Measurements from ENCODE around the gene BANF2.

- TF ChIP-seq CHD4 (IDR thresholded peaks at IDR 0.05) (no peak), SUZ12 (IDR thresholded peaks at IDR 0.05; ENCODE audit: unreplicated experiment) (no peak), ATF3 (IDR thresholded peaks at IDR 0.05; ENCODE audit: borderline replicate concordance, extremely low read depth, low read depth, low read length) (no peak), NFYB (IDR thresholded peaks at IDR 0.05; ENCODE audit: insufficient read depth, low read depth, low read length) (no peak), FOS (IDR thresholded peaks at IDR 0.05; ENCODE audit: borderline replicate concordance, extremely low read depth, insufficient read length) (no peak), KLF5 (IDR thresholded peaks at IDR 0.05; ENCODE audit: partially characterized antibody) (no peak), POLR2A (IDR thresholded peaks at IDR 0.05; ENCODE audit: low read depth, low read length) (no peak), POLR2AphosphoS5 (IDR thresholded peaks at IDR 0.05; ENCODE audit: low read length) (no peak), CHD1 (IDR thresholded peaks at IDR 0.05; ENCODE audit: low read depth, low read length) (no peak), JUND (IDR thresholded peaks at IDR 0.05; ENCODE audit: low read depth, low read length) (no peak)
- TF ChIP-seq, protein P1, sequence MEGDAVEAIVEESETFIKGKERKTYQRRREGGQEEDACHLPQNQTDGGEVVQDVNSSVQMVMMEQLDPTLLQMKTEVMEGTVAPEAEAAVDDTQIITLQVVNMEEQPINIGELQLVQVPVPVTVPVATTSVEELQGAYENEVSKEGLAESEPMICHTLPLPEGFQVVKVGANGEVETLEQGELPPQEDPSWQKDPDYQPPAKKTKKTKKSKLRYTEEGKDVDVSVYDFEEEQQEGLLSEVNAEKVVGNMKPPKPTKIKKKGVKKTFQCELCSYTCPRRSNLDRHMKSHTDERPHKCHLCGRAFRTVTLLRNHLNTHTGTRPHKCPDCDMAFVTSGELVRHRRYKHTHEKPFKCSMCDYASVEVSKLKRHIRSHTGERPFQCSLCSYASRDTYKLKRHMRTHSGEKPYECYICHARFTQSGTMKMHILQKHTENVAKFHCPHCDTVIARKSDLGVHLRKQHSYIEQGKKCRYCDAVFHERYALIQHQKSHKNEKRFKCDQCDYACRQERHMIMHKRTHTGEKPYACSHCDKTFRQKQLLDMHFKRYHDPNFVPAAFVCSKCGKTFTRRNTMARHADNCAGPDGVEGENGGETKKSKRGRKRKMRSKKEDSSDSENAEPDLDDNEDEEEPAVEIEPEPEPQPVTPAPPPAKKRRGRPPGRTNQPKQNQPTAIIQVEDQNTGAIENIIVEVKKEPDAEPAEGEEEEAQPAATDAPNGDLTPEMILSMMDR (IDR thresholded peaks at IDR 0.05 in 2 of 3, conservative IDR thresholded peaks at IDR 0.05 in 1 of 3; ENCODE audit: control insufficient read depth in 2 of 3, extremely low read depth in 1 of 3, insufficient read depth in 1 of 3, low read depth in 3 of 3, low read length in 3 of 3), result no peak
Measured at GRCh38 chr20:17783671-17784070, 83.9 kb downstream of the BANF2 start.
